HepG2 (cell line): ENCODE results near the gene MED22. TPM values are rescaled to one million over a fixed set of nuclear protein-coding genes. Genes with fewer than 3 reads are reported as not detected.

Experiments
- ATAC-seq: fragments of 200-7000 bp; cut with Tn5 transposase; 3 replicates; pipeline ENCODE4 v1.9.1; 2020; ENCODE audit warnings: mild to moderate bottlenecking, moderate library complexity
- BruUV-seq: library from RNA; stranded (reverse); fragments of 400-500 nt; replicated peaks from 2 replicates; lab custom pipeline; 2021; lab: Mats Ljungman, UMichigan
- CTCF ChIA-PET: fragments of 300-600 bp; formaldehyde crosslinking; extraction: SDS; loops from one replicate; lab custom pipeline; 2021; ENCODE audit warnings: low total read pairs, inconsistent platforms, low intra/inter-chr PET ratio; lab: Yijun Ruan, JAX
- POLR2A ChIA-PET: fragments of 350-600 bp; sonication (Branson Sonifier 250); formaldehyde crosslinking; loops from one replicate; lab custom pipeline; 2020; ENCODE audit warnings: antibody characterized with exemption, inconsistent platforms; lab: Yijun Ruan, JAX
- DNase-seq: peaks from one replicate; pipeline ENCODE4 v3.0.0-alpha.2; 2015; ENCODE audit warnings: low spot score
- FAIRE-seq: peaks from 3 replicates; lab custom pipeline; 2011; peaks lifted over from hg19 to GRCh38; lab: Jason Lieb, UNC
- H2AFZ ChIP-seq: one replicate; pipeline ENCODE4 v1.6.1; 2011; ENCODE audit warnings: low read length, inconsistent platforms
- H3K27ac ChIP-seq: fragments of 300-600 bp; 3 replicates; pipeline ENCODE4 v1.8.0; 2011; ENCODE audit warnings: mixed run types, mild to moderate bottlenecking, mixed read lengths, low read length, inconsistent platforms; ENCODE audit not compliant: insufficient read depth; ENCODE audit errors: extremely low read length
- H3K27me3 ChIP-seq, 2 experiments: fragments of 200-600 bp in 1 of 2; 2 replicates in 1 of 2; 3 replicates in 1 of 2; pipeline versions ENCODE4 v1.6.0 to v1.8.0; 2011; ENCODE audit warnings: low read length in 2 of 2, mild to moderate bottlenecking in 2 of 2, moderate library complexity in 2 of 2, inconsistent platforms in 1 of 2; ENCODE audit not compliant: insufficient read depth in 2 of 2, control insufficient read depth in 1 of 2
- H3K36me3 ChIP-seq, 2 experiments: fragments of 200-600 bp in 1 of 2; replicated peaks in 1 of 2; 2 replicates in 1 of 2; 3 replicates in 1 of 2; pipeline versions ENCODE4 v1.5.1 to v1.8.0; 2011; ENCODE audit warnings: low read length in 2 of 2, inconsistent platforms in 1 of 2; ENCODE audit not compliant: insufficient read depth in 2 of 2, control insufficient read depth in 1 of 2
- H3K4me1 ChIP-seq: 2 replicates; pipeline ENCODE4 v1.5.1; 2012; ENCODE audit warnings: low read length, inconsistent platforms; ENCODE audit not compliant: insufficient read depth
- H3K4me2 ChIP-seq: 2 replicates; pipeline ENCODE4 v1.6.0; 2011; ENCODE audit warnings: low read depth, low read length, inconsistent platforms
- H3K4me3 ChIP-seq, 3 experiments: fragments of 200-600 bp in 1 of 3; sonication (generic), shearing (Covaris generic) in 1 of 3; replicated peaks in 1 of 3; 2 replicates each; pipeline ENCODE4 v1.5.1; 2011 to 2016; ENCODE audit warnings: low read length in 3 of 3, inconsistent platforms in 2 of 3, low read depth in 2 of 3, mild to moderate bottlenecking in 2 of 3, control low read depth in 1 of 3, mixed read lengths in 1 of 3; ENCODE audit not compliant: insufficient read depth in 1 of 3
- H3K79me2 ChIP-seq: one replicate; pipeline ENCODE4 v1.6.1; 2011; ENCODE audit warnings: low read length, inconsistent platforms; ENCODE audit not compliant: insufficient read depth
- H3K9ac ChIP-seq: 2 replicates; pipeline ENCODE4 v1.6.0; 2011; ENCODE audit warnings: mild to moderate bottlenecking, low read depth, low read length, inconsistent platforms; ENCODE audit not compliant: insufficient read depth
- H3K9me3 ChIP-seq: 2 replicates; pipeline ENCODE4 v1.5.1; 2012; ENCODE audit warnings: mild to moderate bottlenecking, low read length
- H4K20me1 ChIP-seq: 2 replicates; pipeline ENCODE4 v1.6.0; 2011; ENCODE audit warnings: inconsistent platforms, mild to moderate bottlenecking, low read length, moderate library complexity; ENCODE audit not compliant: insufficient read depth
- AGO2 ChIP-seq: fragments of 200-400 bp; formaldehyde crosslinking; optimal IDR thresholded peaks from 2 replicates; pipeline ENCODE3; 2017; ENCODE audit warnings: mild to moderate bottlenecking, low read depth, low read length, moderate library complexity
- MAF1 ChIP-seq: sonication (generic); formaldehyde crosslinking; IDR thresholded peaks from 2 replicates; pipeline ENCODE4 v1.5.0; 2020; ENCODE audit warnings: missing genetic modification reagents, borderline replicate concordance
- MEIS1 ChIP-seq: sonication (generic); formaldehyde crosslinking; IDR thresholded peaks from 2 replicates; pipeline ENCODE4 v1.9.0; 2021; ENCODE audit warnings: mild to moderate bottlenecking, missing genetic modification reagents, moderate library complexity, borderline replicate concordance
- RAD21 ChIP-seq: fragments of 450-650 bp; formaldehyde crosslinking; IDR thresholded peaks from 2 replicates; pipeline ENCODE4 v1.5.0; 2020; ENCODE audit warnings: mild to moderate bottlenecking
- WGBS: methylation state at CpG from one replicate; pipeline ENCODE4 v1.1.6; 2017; ENCODE audit warnings: low lambda C conversion rate; 5-methylcytosine and 5-hydroxymethylcytosine counted together
- in situ Hi-C: cut with HindIII; loops from 2 replicates; pipeline ENCODE4 v1.10.0; 2017; ENCODE audit warnings: low pct_unique_long_range_greater_than_20kb; ENCODE audit not compliant: extremely low pct_ligation_motif_present
- intact Hi-C: fragments of 100-400 bp; cut with micrococcal nuclease; formaldehyde crosslinking; loops from one replicate; pipeline ENCODE4 v1.10.0; 2022; ENCODE audit not compliant: unreplicated experiment
- polyA plus RNA-seq, 8 experiments: library from polyadenylated mRNA; depleted of rRNA in 3 of 8; stranded (reverse) in 7 of 8; unstranded in 1 of 8; fragments of >200 nt; fragmentation: Illumina TruSeq in 4 of 8; extraction: Trizol in 4 of 8; gene quantifications; 2 replicates each; pipeline versions ENCODE4 v1.2.1 to v1.2.3, GENCODE V29; 2011 to 2016; ENCODE audit warnings: low read depth in 4 of 8, missing spikeins in 1 of 8, mixed read lengths in 1 of 8; ENCODE audit not compliant: insufficient read depth in 1 of 8
- total RNA-seq, 5 experiments: library from RNA; depleted of rRNA; stranded (reverse); fragments of >200 nt; fragmentation: Illumina TruSeq; extraction: Trizol; gene quantifications; 2 replicates each; pipeline ENCODE4 v1.2.3, GENCODE V29; 2016; ENCODE audit warnings: low read depth in 1 of 5
- TF ChIP-seq, protein P1 (sequence below): sonication (generic); formaldehyde crosslinking; IDR thresholded peaks from 2 replicates; pipeline ENCODE4 v1.4.0; 2020; ENCODE audit warnings: mild to moderate bottlenecking, missing genetic modification reagents

The MED22 gene
- total and polyA plus RNA-seq, 2 of the 13 experiments (the other 11 are each of a cell fraction or from before 2014, with no cell fraction given): 15.8 to 22.1 TPM

DNA sequence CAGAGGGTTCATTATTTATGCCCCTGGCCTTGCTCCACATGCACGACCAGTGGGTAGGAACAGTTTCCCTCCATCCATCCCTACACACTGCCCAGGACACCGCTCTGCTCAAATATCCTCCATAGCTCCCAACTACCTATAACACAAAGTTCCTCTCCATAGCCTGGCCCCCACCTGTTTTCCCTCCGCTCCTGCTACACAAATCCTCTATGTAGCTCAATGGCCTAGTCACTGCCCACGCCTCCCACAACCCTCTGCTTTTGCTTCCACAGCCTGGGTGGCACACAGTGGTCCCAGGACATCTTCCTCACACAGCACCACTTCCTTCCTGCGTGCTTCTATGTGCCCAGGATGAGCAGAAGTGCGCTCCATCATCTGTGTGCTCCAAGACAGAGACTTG, 49.4 kb upstream of the MED22 start:
- peak; percentile 5 for TF ChIP-seq AGO2
- TF ChIP-seq MAF1 (CRISPR knock-in tag): no peak
- TF ChIP-seq, protein P1, sequence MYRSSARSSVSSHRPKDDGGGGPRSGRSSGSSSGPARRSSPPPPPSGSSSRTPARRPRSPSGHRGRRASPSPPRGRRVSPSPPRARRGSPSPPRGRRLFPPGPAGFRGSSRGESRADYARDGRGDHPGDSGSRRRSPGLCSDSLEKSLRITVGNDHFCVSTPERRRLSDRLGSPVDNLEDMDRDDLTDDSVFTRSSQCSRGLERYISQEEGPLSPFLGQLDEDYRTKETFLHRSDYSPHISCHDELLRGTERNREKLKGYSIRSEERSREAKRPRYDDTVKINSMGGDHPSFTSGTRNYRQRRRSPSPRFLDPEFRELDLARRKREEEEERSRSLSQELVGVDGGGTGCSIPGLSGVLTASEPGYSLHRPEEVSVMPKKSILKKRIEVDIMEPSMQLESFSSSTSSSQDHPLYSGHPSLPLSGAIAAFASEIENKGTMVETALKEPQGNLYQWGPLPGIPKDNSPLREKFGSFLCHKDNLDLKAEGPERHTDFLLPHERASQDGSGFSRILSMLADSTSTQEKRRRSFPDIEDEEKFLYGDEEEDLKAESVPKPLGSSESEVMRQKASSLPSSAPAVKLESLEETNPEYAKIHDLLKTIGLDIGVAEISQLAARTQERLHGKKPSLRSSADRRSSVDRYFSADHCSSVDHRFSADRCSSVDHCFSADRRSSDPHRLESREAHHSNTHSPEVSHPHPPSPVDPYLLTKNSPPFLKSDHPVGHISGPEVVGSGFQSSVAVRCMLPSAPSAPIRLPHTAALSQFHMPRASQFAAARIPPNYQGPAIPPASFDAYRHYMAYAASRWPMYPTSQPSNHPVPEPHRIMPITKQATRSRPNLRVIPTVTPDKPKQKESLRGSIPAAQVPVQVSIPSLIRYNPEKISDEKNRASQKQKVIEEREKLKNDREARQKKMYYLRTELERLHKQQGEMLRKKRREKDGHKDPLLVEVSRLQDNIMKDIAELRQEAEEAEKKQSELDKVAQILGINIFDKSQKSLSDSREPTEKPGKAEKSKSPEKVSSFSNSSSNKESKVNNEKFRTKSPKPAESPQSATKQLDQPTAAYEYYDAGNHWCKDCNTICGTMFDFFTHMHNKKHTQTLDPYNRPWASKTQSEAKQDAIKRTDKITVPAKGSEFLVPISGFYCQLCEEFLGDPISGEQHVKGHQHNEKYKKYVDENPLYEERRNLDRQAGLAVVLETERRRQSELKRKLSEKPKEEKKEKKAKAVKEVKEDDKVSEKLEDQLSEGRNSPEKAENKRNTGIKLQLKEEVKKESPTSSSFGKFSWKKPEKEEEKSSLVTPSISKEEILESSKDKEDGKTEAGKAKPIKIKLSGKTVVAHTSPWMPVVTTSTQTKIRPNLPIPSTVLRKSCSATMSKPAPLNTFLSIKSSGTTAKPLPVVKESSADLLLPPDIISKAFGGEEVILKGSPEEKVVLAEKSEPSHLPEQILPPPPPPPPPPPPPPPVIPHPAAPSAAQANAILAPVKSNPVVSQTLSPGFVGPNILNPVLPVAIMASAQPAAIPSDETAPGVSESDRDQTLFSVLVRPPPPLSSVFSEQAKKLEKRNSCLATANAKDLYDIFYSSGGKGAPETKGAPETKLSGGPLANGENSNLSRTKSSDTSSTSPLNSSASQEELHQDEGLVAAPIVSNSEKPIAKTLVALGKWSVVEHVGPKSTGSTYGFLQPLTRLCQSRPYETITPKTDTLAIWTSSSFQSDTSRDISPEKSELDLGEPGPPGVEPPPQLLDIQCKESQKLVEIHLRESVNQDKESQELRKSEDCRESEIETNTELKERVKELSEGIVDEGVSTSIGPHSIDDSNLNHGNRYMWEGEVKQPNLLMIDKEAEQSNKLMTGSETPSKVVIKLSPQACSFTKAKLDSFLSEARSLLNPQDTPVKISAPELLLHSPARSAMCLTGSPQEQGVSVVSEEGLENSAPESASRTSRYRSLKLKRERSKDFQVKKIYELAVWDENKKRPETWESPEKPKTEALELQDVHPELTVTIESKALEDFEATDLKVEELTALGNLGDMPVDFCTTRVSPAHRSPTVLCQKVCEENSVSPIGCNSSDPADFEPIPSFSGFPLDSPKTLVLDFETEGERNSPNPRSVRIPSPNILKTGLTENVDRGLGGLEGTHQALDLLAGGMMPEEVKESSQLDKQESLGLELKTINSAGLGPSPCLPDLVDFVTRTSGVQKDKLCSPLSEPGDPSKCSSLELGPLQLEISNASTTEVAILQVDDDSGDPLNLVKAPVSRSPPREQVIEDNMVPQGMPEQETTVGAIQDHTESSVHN (CRISPR knock-in tag): 0 out of 2 replicates have a peak, but pooled peaks have one; percentile 39
- 0 out of 2 replicates have a peak, but pooled peaks have one; percentile 27 for TF ChIP-seq MEIS1
- TF ChIP-seq RAD21 (CRISPR knock-in tag): no peak
- H3K27ac ChIP-seq: no peak overlapping the region
- ATAC-seq: no peak
- no peaks in the 10 kb centered on the region for H3K27me3 ChIP-seq
- H3K9ac ChIP-seq: no peak overlapping the region
- no peak overlapping the region for H2AFZ ChIP-seq
- CTCF ChIA-PET: no interaction called here
- no peak overlapping the region for H3K4me2 ChIP-seq
- in situ Hi-C loops: no loop called here
- H4K20me1 ChIP-seq: no peaks in the 10 kb centered on the region
- WGBS: 62% methylated on average over 6 of the region's 6 CpGs
- H3K9me3 ChIP-seq: no peaks in the 10 kb centered on the region
- POLR2A ChIA-PET: interaction anchor here (0.8 to 1.1 kb wide), 2 partner anchors 20 to 49 kb away, joined by 3 read pairs; partner anchors contain the start of genes MED22, REXO4 and RPL7A
- no peak for FAIRE-seq
- intact Hi-C loops: loop anchor here (5.0 kb wide), 1 partner anchor 40 kb away; the partner anchor contains the start of genes SURF1 and SURF2
- H3K79me2 ChIP-seq: no peaks in the 10 kb centered on the region
- H3K36me3 ChIP-seq: no peaks in the 10 kb centered on the region
- no TSS peak for BruUV-seq
- DNase-seq: no peak
- H3K4me3 ChIP-seq: no peak overlapping the region
- peaks cover 43% of the 10 kb centered on the region for H3K4me1 ChIP-seq
